DOHH2 (cell line): ENCODE measurements around the gene SMARCC2.

Experiments
- H3F3A ChIP-seq: fragments of 200-600 bp; sonication (generic), shearing (Covaris generic); 2 replicates; pipeline ENCODE4 v1.6.0; 2016; ENCODE audit warnings: antibody characterized with exemption, mild to moderate bottlenecking; ENCODE audit not compliant: control insufficient read depth, insufficient read depth
- H3K27ac ChIP-seq: fragments of 200-600 bp; sonication (generic); 2 replicates; pipeline ENCODE4 v1.5.1; 2014; ENCODE audit warnings: low read depth, mild to moderate bottlenecking, low read length, moderate library complexity
- H3K27me3 ChIP-seq: fragments of 200-600 bp; sonication (generic); 2 replicates; pipeline ENCODE4 v1.6.1; 2014; ENCODE audit warnings: mild to moderate bottlenecking, low read length, mixed read lengths; ENCODE audit not compliant: control insufficient read depth
- H3K36me3 ChIP-seq: fragments of 200-600 bp; sonication (generic); 2 replicates; pipeline ENCODE4 v1.6.1; 2014; ENCODE audit warnings: mild to moderate bottlenecking, low read length, moderate library complexity, mixed read lengths; ENCODE audit not compliant: control insufficient read depth
- H3K4me1 ChIP-seq: fragments of 200-600 bp; sonication (generic); 2 replicates; pipeline ENCODE4 v1.6.1; 2014; ENCODE audit warnings: mild to moderate bottlenecking, low read length, mixed read lengths; ENCODE audit not compliant: control insufficient read depth
- H3K4me2 ChIP-seq: fragments of 200-600 bp; sonication (generic); 2 replicates; pipeline ENCODE4 v1.6.0; 2014; ENCODE audit warnings: mild to moderate bottlenecking, low read length, moderate library complexity
- H3K4me3 ChIP-seq: fragments of 200-600 bp; sonication (generic); 2 replicates; pipeline ENCODE4 v1.5.1; 2014; ENCODE audit warnings: mild to moderate bottlenecking, low read length, mixed read lengths
- H3K79me2 ChIP-seq: fragments of 200-600 bp; sonication (generic); 2 replicates; pipeline ENCODE4 v1.6.1; 2014; ENCODE audit warnings: mild to moderate bottlenecking, low read length, mixed read lengths; ENCODE audit not compliant: control insufficient read depth
- H3K9me2 ChIP-seq: fragments of 200-600 bp; sonication (generic); replicated peaks from 2 replicates; pipeline ENCODE4 v1.6.1; 2014; ENCODE audit warnings: mild to moderate bottlenecking, low read length, mixed read lengths; ENCODE audit not compliant: control insufficient read depth
- H3K9me3 ChIP-seq: fragments of 200-600 bp; sonication (generic); 2 replicates; pipeline ENCODE4 v1.6.1; 2014; ENCODE audit warnings: antibody characterized with exemption, low read length, mixed read lengths; ENCODE audit not compliant: control insufficient read depth, insufficient read depth
- H4K20me1 ChIP-seq: fragments of 200-600 bp; sonication (generic); 2 replicates; pipeline ENCODE4 v1.6.0; 2014; ENCODE audit warnings: low read depth, mild to moderate bottlenecking, antibody characterized with exemption, low read length, moderate library complexity; ENCODE audit not compliant: control insufficient read depth, insufficient read depth
- EZH2phosphoT487 ChIP-seq: fragments of 200-600 bp; sonication (generic); IDR thresholded peaks from 2 replicates; pipeline ENCODE4 v1.6.1; 2017; ENCODE audit warnings: borderline replicate concordance, mild to moderate bottlenecking, antibody characterized with exemption, low read length, moderate library complexity, mixed read lengths
- TF ChIP-seq, protein P1 (sequence below): fragments of 200-600 bp; sonication (generic); IDR thresholded peaks from one replicate; pipeline ENCODE4 v1.5.1; 2014; ENCODE audit warnings: antibody characterized with exemption, mild to moderate bottlenecking, low read depth, low read length; ENCODE audit not compliant: poor library complexity, severe bottlenecking

SMARCC2 gene

DNA sequence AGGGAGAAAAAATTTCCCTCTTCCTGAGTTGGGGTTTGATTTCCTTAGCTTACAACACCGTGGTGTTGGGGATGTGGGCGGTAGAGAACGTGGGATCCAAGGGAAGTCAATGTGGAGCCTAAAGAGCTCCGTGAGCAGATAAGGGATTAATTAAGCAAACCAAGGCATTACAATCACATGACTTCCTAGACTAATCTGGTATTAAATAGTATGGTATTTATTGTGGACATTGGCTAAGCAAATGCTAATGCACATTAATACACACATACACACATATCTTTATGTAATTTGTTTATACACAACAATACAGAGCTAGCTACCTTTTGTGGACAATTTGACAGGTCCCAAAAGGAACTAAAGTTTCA is 33.2 kb upstream of the SMARCC2 start:
- no peaks in the 10 kb centered on the region for H4K20me1 ChIP-seq
- H3K79me2 ChIP-seq = peaks cover 41% of the 10 kb centered on the region
- no peaks in the 10 kb centered on the region for H3K9me3 ChIP-seq
- H3K36me3 ChIP-seq = peaks cover 13% of the 10 kb centered on the region
- H3K27ac ChIP-seq = peak overlapping the region; percentile 78
- H3K4me3 ChIP-seq = peak overlapping the region; percentile 94
- H3F3A ChIP-seq = peaks cover 5% of the 10 kb centered on the region
- H3K9me2 ChIP-seq = no peaks in the 10 kb centered on the region
- H3K27me3 ChIP-seq = no peaks in the 10 kb centered on the region
- H3K4me2 ChIP-seq = peak overlapping the region; percentile 95
- TF ChIP-seq, protein P1, sequence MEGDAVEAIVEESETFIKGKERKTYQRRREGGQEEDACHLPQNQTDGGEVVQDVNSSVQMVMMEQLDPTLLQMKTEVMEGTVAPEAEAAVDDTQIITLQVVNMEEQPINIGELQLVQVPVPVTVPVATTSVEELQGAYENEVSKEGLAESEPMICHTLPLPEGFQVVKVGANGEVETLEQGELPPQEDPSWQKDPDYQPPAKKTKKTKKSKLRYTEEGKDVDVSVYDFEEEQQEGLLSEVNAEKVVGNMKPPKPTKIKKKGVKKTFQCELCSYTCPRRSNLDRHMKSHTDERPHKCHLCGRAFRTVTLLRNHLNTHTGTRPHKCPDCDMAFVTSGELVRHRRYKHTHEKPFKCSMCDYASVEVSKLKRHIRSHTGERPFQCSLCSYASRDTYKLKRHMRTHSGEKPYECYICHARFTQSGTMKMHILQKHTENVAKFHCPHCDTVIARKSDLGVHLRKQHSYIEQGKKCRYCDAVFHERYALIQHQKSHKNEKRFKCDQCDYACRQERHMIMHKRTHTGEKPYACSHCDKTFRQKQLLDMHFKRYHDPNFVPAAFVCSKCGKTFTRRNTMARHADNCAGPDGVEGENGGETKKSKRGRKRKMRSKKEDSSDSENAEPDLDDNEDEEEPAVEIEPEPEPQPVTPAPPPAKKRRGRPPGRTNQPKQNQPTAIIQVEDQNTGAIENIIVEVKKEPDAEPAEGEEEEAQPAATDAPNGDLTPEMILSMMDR = no peak
- no peak for TF ChIP-seq EZH2phosphoT487
- H3K4me1 ChIP-seq = peaks cover 38% of the 10 kb centered on the region

DNA sequence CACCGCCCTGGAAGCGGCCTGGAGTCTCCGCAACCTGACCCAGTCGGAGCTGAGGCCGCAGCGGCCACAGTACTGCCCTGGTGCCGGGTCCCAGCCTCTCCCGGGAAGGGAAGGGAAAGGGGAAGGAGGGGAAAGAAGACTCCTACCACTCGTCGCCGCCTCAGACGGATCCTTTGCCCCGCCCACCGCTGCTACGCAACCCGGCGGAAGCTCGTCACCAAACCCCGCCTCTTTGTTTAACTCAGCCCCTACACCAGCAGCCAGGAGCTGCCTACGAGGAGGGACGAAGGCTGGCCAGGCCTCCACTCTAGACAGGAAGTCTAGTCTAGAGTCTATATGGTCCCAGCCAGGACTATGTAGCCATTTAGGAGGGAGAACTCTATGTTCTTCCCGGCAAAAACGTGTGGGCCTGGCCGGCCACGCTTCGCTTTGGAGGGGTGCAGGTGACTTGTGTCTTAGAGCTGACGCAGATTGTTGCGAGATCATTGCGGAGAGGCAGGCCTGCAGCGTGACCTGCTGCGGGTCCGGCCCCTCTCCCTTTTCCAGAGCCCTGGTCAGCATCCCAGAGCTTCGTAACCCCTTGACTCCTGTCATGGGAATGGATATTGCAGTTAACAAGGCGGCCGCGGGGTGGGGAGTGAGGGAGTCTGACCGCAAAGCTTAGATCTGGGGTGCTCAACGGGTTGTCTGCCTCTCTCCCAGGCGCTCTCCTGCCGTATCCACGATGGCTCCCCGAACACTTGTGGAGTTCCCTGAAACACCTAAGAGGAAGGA is 32.7 kb upstream of the SMARCC2 start, which contains the start of gene RNF41:
TSS of gene RNF41 (minus strand) at position 166 of the 774 bp plus-strand sequence. CDS start 7,875 bp downstream, outside the sequence.
- Histone ChIP-seq H4K20me1 (no peaks in the 10 kb centered on the region), H3K79me2 (peaks cover 44% of the 10 kb centered on the region), H3K4me1 (peaks cover 38% of the 10 kb centered on the region), H3K4me3 (peak within 1 kb of the TSS; percentile 94), H3K9me3 (no peaks in the 10 kb centered on the region), H3K27ac (peak within 1 kb of the TSS; percentile 78), H3K4me2 (peak within 1 kb of the TSS; percentile 95), H3K27me3 (no peaks in the 10 kb centered on the region), H3F3A (peaks cover 5% of the 10 kb centered on the region), H3K9me2 (no peaks in the 10 kb centered on the region), H3K36me3 (peaks cover 10% of the 10 kb centered on the region)
- TF ChIP-seq EZH2phosphoT487 = no peak
- TF ChIP-seq, protein P1 = no peak

DNA sequence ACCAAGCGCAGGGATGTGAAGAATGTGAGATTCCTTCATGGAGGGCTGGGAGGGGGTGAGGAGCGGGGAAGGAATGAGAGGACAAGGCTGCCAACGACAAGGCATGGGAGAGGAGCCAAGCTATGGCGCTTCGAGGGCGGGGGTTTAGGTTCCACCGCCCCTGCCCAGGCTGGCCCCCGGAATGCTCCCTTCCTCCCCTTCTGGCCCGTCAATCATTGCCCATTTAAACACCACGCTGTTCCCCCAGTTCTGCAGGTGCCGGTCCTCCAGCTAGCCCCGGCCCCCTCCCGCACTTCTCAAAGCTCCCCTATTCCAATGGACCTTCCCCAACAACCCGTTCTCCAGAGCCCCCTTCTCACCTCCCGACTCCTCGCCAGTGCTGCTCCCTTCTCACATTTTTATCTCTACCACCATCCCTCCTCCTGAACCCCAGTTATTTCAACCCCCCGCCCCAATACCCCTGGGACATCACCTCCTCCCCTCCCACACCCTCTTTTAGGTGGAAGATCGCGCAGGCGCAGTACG is 32.0 kb upstream of the SMARCC2 start:
- Histone ChIP-seq H3K9me2 (no peaks in the 10 kb centered on the region), H3F3A (peaks cover 5% of the 10 kb centered on the region), H3K27me3 (no peaks in the 10 kb centered on the region), H3K4me1 (peaks cover 38% of the 10 kb centered on the region), H3K79me2 (peaks cover 47% of the 10 kb centered on the region), H3K4me3 (peak overlapping the region; percentile 94), H3K36me3 (peaks cover 12% of the 10 kb centered on the region), H4K20me1 (no peaks in the 10 kb centered on the region), H3K4me2 (peak overlapping the region; percentile 95), H3K27ac (peak overlapping the region; percentile 78), H3K9me3 (no peaks in the 10 kb centered on the region)
- TF ChIP-seq EZH2phosphoT487 = no peak
- TF ChIP-seq, protein P1 = no peak
